Tibial nerve (tissue), 4 donors: Measurements from ENCODE around the gene ASZ1. TPM values are rescaled to one million over a fixed set of nuclear protein-coding genes. Genes with fewer than 3 reads are reported as not detected.

Experiments used
- DNase-seq, 2 donors: peaks; one replicate each; pipeline ENCODE4 v3.0.0-alpha.2; 2019; ENCODE audit warnings: low spot score in 2 of 2
- H3K27ac ChIP-seq, 4 donors: fragments of 200-600 bp; sonication (generic) in 3 of 4; one replicate each; pipeline ENCODE4 v1.5.1; 2017 to 2019; ENCODE audit warnings: mild to moderate bottlenecking in 1 of 4
- H3K27me3 ChIP-seq, 2 donors: fragments of 200-600 bp; sonication (generic) in 1 of 2; one replicate each; pipeline versions ENCODE4 v1.5.1 to v1.6.0; 2017 to 2019
- H3K36me3 ChIP-seq, 3 donors: fragments of 200-600 bp; sonication (generic); one replicate each; pipeline ENCODE4 v1.5.1; 2018 to 2019
- H3K4me1 ChIP-seq, 4 donors: fragments of 200-600 bp; sonication (generic) in 3 of 4; one replicate each; pipeline ENCODE4 v1.5.1; 2017 to 2019
- H3K4me3 ChIP-seq, 4 donors: fragments of 200-600 bp; sonication (generic) in 3 of 4; one replicate each; pipeline ENCODE4 v1.5.1; 2017 to 2019; ENCODE audit warnings: mild to moderate bottlenecking in 1 of 4, moderate library complexity in 1 of 4
- H3K9me3 ChIP-seq, 4 donors: fragments of 200-600 bp; sonication (generic) in 3 of 4; one replicate each; pipeline ENCODE4 v1.5.1; 2017 to 2019
- CTCF ChIP-seq, 5 experiments: fragments of 200-600 bp in 3 of 5; fragments of 450-650 bp in 2 of 5; sonication (generic) in 3 of 5; IDR thresholded peaks; one replicate each; pipeline ENCODE4 v1.5.1; 2016 to 2019; ENCODE audit warnings: antibody characterized with exemption in 5 of 5, mild to moderate bottlenecking in 3 of 5, moderate library complexity in 2 of 5
- EP300 ChIP-seq, 2 donors: sonication (generic); formaldehyde crosslinking; IDR thresholded peaks; one replicate each; pipeline ENCODE4 v1.6.1; 2017; ENCODE audit warnings: antibody characterized with exemption in 2 of 2, mild to moderate bottlenecking in 1 of 2
- POLR2A ChIP-seq, 2 donors: fragments of 450-650 bp; IDR thresholded peaks; one replicate each; pipeline ENCODE4 v1.6.1; 2017; ENCODE audit warnings: antibody characterized with exemption in 2 of 2, mild to moderate bottlenecking in 2 of 2, moderate library complexity in 2 of 2
- WGBS, 2 donors: methylation state at CpG; one replicate each; pipeline ENCODE4 v1.1.5; 2018; 5-methylcytosine and 5-hydroxymethylcytosine counted together
- total RNA-seq, 4 donors: library from RNA; depleted of rRNA; stranded (reverse); fragments of >200 nt; gene quantifications; one replicate each; pipeline ENCODE4 v1.1.0, GENCODE V29; 2016

Gene ASZ1
- total RNA-seq, 4 donors from 2014 or later = not detected

DNA sequence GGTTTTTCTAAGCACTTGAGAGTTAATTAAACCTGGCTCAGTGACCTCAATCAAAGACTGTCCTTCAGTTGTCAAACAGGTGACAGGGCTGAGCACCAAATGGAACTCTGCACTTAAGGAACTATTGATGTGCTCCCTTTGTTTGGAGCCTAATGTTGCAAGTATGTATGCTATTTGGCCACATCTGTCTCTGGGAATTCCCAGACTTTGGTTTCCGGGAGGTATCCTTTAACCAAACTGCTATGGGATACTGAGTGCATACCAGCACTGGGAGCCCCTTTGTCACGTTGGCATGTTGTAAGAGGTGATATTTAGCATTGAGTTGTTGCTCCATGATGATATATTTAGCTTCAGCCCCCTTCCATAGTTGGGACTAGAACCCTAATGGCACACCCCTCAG, 25.2 kb downstream of the ASZ1 start:
- Histone ChIP-seq H3K4me1 (no peaks in the 10 kb centered on the region), H3K27ac (no peak overlapping the region), H3K36me3 (no peaks in the 10 kb centered on the region), H3K9me3 (no peaks in the 10 kb centered on the region), H3K27me3 (no peaks in the 10 kb centered on the region), H3K4me3 (no peak overlapping the region)
- WGBS, 2 donors = 57 to 84% methylated on average over 2 of the region's 2 CpGs
- TF ChIP-seq POLR2A (IDR thresholded peaks at IDR 0.05) (no peak), CTCF (IDR thresholded peaks at IDR 0.05) (no peak), EP300 (IDR thresholded peaks at IDR 0.05) (no peak)
- DNase-seq = no peak

GRCh38 chr7:117401293-117402002, 25.8 kb downstream of the ASZ1 start:
- no peaks in the 10 kb centered on the region for H3K36me3 ChIP-seq
- no peak for TF ChIP-seq EP300 (IDR thresholded peaks at IDR 0.05)
- no peak for TF ChIP-seq CTCF (IDR thresholded peaks at IDR 0.05)
- no peak for TF ChIP-seq POLR2A (IDR thresholded peaks at IDR 0.05)
- no peak overlapping the region for H3K27ac ChIP-seq
- no peak for DNase-seq
- 82 to 86% methylated on average over 5 of the region's 5 CpGs for WGBS, 2 donors
- no peaks in the 10 kb centered on the region for H3K27me3 ChIP-seq
- H3K4me1 ChIP-seq = no peaks in the 10 kb centered on the region
- H3K4me3 ChIP-seq = no peak overlapping the region
- no peaks in the 10 kb centered on the region for H3K9me3 ChIP-seq

DNA sequence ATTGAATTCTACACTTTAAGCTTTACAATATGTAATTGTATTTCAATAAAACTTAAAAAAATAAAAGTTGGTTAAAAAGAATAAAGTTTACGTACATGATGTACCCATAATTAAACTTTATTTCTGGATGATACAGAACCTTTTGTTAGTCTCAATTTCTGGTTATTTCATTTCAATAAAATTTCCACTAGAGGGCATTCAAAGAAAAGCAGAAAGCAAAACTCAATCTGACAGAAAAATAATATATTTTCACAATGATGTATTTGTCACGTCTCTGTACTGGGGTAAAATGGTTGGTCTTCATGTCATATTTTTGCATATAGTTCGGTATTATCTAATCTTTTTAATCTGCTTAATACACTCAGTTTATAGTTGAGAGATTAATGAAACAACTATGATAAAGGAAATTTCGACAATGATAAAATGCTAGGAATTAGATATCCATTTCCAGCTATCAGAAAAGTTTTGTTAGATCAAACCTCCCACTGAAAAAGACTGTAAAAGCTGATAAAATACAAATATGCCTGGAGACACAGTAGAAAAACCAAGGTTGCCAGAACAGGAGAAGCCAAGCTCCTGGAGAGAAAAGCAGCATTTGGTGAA, 27.4 kb downstream of the ASZ1 start:
- H3K36me3 ChIP-seq = no peaks in the 10 kb centered on the region
- H3K27me3 ChIP-seq = no peaks in the 10 kb centered on the region
- WGBS, 2 donors = 40 to 44% methylated on average over 4 of the region's 4 CpGs
- TF ChIP-seq POLR2A (IDR thresholded peaks at IDR 0.05) = no peak
- no peak for TF ChIP-seq EP300 (IDR thresholded peaks at IDR 0.05)
- TF ChIP-seq CTCF (IDR thresholded peaks at IDR 0.05) = peak in 4 of 5 experiments; percentile 11 to 35 (median 24)
- no peak overlapping the region for H3K27ac ChIP-seq
- no peaks in the 10 kb centered on the region for H3K9me3 ChIP-seq
- DNase-seq = no peak
- H3K4me3 ChIP-seq = no peak overlapping the region
- H3K4me1 ChIP-seq = no peaks in the 10 kb centered on the region

GRCh38 chr7:117395743-117396142, 31.6 kb downstream of the ASZ1 start:
- no peak for TF ChIP-seq POLR2A (IDR thresholded peaks at IDR 0.05)
- no peak for TF ChIP-seq EP300 (IDR thresholded peaks at IDR 0.05)
- TF ChIP-seq CTCF (IDR thresholded peaks at IDR 0.05) = no peak
- Histone ChIP-seq H3K4me3 (no peak overlapping the region), H3K27ac (no peak overlapping the region), H3K27me3 (no peaks in the 10 kb centered on the region), H3K4me1 (no peaks in the 10 kb centered on the region), H3K9me3 (peaks cover 0 to 3% (median 0%) of the 10 kb centered on the region in 4 donors), H3K36me3 (no peaks in the 10 kb centered on the region)
- no peak for DNase-seq

GRCh38 chr7:117393781-117394180, 33.5 kb downstream of the ASZ1 start:
- Histone ChIP-seq H3K27me3 (no peaks in the 10 kb centered on the region), H3K9me3 (peaks cover 0 to 13% (median 0%) of the 10 kb centered on the region in 4 donors), H3K36me3 (no peaks in the 10 kb centered on the region), H3K27ac (no peak overlapping the region), H3K4me1 (no peaks in the 10 kb centered on the region), H3K4me3 (no peak overlapping the region)
- TF ChIP-seq EP300 (IDR thresholded peaks at IDR 0.05) (no peak), POLR2A (IDR thresholded peaks at IDR 0.05) (no peak)
- WGBS, 2 donors = 64 to 69% methylated on average over 1 of the region's 1 CpG
- DNase-seq = no peak
